HepG2 (cell line): ENCODE data around the gene TECTB. TPM values are rescaled to one million over a fixed set of nuclear protein-coding genes. Genes with fewer than 3 reads are reported as not detected.
A peak's percentile ranks its signal among the peaks of the same experiment; 100 is the strongest.

Experiments
- FOXC1 ChIP-seq: sonication (generic); formaldehyde crosslinking; IDR thresholded peaks from 2 replicates; pipeline ENCODE4 v1.8.0; 2022; ENCODE audit warnings: mild to moderate bottlenecking, missing genetic modification reagents, borderline replicate concordance
- GATAD1 ChIP-seq: IDR thresholded peaks from 2 replicates; pipeline ENCODE4 v1.6.1; 2016; ENCODE audit warnings: missing genetic modification reagents, missing compliant biosample characterization
- GTF3A ChIP-seq: sonication (generic); formaldehyde crosslinking; conservative IDR thresholded peaks from 2 replicates; pipeline ENCODE4 v1.4.0; 2020; ENCODE audit warnings: mild to moderate bottlenecking, missing genetic modification reagents
- HOXA5 ChIP-seq: sonication (generic); formaldehyde crosslinking; IDR thresholded peaks from 2 replicates; pipeline ENCODE4 v1.4.0; 2020; ENCODE audit warnings: missing genetic modification reagents
- ISX ChIP-seq: sonication (generic); formaldehyde crosslinking; conservative IDR thresholded peaks from 2 replicates; pipeline ENCODE4 v1.5.0; 2020; ENCODE audit warnings: missing genetic modification reagents
- KDM5B ChIP-seq: sonication (generic); formaldehyde crosslinking; IDR thresholded peaks from 2 replicates; pipeline ENCODE4 v1.4.0; 2020; ENCODE audit warnings: missing genetic modification reagents, mild to moderate bottlenecking, borderline replicate concordance
- NONO ChIP-seq, 2 experiments: fragments of 450-650 bp in 1 of 2; sonication (generic) in 1 of 2; formaldehyde crosslinking in 1 of 2; IDR thresholded peaks in 1 of 2; conservative IDR thresholded peaks in 1 of 2; 2 replicates each; pipeline versions ENCODE4 v1.6.1 to v1.8.0; 2017 to 2022; ENCODE audit warnings: mild to moderate bottlenecking in 1 of 2, missing genetic modification reagents in 1 of 2, moderate library complexity in 1 of 2
- TEAD3 ChIP-seq: optimal IDR thresholded peaks from 2 replicates; pipeline ENCODE3; 2016; ENCODE audit warnings: borderline replicate concordance
- ZNF737 ChIP-seq: sonication (generic); formaldehyde crosslinking; IDR thresholded peaks from 2 replicates; pipeline ENCODE4 v1.5.0; 2020; ENCODE audit warnings: missing genetic modification reagents, mild to moderate bottlenecking, borderline replicate concordance
- ZSCAN9 ChIP-seq: IDR thresholded peaks from 2 replicates; pipeline ENCODE4 v1.6.1; 2016; ENCODE audit warnings: borderline replicate concordance
- polyA plus RNA-seq, 8 experiments: library from polyadenylated mRNA; depleted of rRNA in 3 of 8; stranded (reverse) in 7 of 8; unstranded in 1 of 8; fragments of >200 nt; fragmentation: Illumina TruSeq in 4 of 8; extraction: Trizol in 4 of 8; gene quantifications; 2 replicates each; pipeline versions ENCODE4 v1.2.1 to v1.2.3, GENCODE V29; 2011 to 2016; ENCODE audit warnings: low read depth in 4 of 8, missing spikeins in 1 of 8, mixed read lengths in 1 of 8; ENCODE audit not compliant: insufficient read depth in 1 of 8
- total RNA-seq, 5 experiments: library from RNA; depleted of rRNA; stranded (reverse); fragments of >200 nt; fragmentation: Illumina TruSeq; extraction: Trizol; gene quantifications; 2 replicates each; pipeline ENCODE4 v1.2.3, GENCODE V29; 2016; ENCODE audit warnings: low read depth in 1 of 5
- TF ChIP-seq, protein P1 (sequence below): sonication (generic); formaldehyde crosslinking; IDR thresholded peaks from 2 replicates; pipeline ENCODE4 v1.4.0; 2020; ENCODE audit warnings: mild to moderate bottlenecking, missing genetic modification reagents
- TF ChIP-seq, protein P2 (sequence below): sonication (generic); formaldehyde crosslinking; IDR thresholded peaks from 2 replicates; pipeline ENCODE4 v1.5.0; 2020; ENCODE audit warnings: mild to moderate bottlenecking, missing genetic modification reagents, borderline replicate concordance
- TF ChIP-seq, protein P3 (sequence below): sonication (generic); formaldehyde crosslinking; IDR thresholded peaks from 2 replicates; pipeline ENCODE4 v1.4.0; 2020; ENCODE audit warnings: missing genetic modification reagents

Gene TECTB
- total and polyA plus RNA-seq, 2 of the 13 experiments (the other 11 are each of a cell fraction or from before 2014, with no cell fraction given) = 0.78 to 1.8 TPM

DNA sequence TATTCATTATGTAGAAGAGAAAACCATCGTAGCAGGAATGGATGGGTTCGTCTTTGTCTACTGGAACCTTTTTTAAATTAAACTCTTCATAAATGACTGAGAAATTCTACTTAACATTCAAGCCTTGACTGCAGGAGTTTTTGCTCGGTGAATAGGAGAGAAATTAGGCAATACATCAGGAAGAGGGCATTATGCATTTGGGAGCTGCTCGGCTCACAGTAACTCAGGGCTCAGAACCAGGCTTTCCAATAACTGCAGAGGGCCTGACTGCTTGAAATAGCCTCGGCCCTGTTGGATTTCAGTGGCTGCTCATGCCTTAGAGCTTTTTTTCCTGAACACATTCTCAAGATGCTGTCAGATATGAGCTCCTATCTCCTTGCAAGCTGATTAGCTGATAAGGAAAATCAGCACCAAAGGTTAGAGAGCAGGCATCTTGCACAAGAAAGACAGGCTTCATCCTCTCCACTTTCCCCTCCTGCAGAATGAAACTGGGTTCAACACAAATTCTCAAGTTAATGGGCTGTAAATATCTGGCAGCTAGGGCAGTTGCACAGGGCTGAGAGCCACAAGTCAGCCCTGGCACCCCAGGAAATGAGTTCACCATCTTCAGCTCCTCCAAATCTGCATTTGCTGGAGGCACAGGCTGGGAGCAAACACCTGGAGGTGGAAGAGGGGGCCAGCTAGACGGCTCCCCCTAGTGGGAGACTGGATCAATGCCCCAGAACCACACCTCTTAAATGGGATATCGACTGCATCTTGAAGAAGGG, 24.3 kb downstream of the TECTB start (continued):
- TF ChIP-seq, protein P1, sequence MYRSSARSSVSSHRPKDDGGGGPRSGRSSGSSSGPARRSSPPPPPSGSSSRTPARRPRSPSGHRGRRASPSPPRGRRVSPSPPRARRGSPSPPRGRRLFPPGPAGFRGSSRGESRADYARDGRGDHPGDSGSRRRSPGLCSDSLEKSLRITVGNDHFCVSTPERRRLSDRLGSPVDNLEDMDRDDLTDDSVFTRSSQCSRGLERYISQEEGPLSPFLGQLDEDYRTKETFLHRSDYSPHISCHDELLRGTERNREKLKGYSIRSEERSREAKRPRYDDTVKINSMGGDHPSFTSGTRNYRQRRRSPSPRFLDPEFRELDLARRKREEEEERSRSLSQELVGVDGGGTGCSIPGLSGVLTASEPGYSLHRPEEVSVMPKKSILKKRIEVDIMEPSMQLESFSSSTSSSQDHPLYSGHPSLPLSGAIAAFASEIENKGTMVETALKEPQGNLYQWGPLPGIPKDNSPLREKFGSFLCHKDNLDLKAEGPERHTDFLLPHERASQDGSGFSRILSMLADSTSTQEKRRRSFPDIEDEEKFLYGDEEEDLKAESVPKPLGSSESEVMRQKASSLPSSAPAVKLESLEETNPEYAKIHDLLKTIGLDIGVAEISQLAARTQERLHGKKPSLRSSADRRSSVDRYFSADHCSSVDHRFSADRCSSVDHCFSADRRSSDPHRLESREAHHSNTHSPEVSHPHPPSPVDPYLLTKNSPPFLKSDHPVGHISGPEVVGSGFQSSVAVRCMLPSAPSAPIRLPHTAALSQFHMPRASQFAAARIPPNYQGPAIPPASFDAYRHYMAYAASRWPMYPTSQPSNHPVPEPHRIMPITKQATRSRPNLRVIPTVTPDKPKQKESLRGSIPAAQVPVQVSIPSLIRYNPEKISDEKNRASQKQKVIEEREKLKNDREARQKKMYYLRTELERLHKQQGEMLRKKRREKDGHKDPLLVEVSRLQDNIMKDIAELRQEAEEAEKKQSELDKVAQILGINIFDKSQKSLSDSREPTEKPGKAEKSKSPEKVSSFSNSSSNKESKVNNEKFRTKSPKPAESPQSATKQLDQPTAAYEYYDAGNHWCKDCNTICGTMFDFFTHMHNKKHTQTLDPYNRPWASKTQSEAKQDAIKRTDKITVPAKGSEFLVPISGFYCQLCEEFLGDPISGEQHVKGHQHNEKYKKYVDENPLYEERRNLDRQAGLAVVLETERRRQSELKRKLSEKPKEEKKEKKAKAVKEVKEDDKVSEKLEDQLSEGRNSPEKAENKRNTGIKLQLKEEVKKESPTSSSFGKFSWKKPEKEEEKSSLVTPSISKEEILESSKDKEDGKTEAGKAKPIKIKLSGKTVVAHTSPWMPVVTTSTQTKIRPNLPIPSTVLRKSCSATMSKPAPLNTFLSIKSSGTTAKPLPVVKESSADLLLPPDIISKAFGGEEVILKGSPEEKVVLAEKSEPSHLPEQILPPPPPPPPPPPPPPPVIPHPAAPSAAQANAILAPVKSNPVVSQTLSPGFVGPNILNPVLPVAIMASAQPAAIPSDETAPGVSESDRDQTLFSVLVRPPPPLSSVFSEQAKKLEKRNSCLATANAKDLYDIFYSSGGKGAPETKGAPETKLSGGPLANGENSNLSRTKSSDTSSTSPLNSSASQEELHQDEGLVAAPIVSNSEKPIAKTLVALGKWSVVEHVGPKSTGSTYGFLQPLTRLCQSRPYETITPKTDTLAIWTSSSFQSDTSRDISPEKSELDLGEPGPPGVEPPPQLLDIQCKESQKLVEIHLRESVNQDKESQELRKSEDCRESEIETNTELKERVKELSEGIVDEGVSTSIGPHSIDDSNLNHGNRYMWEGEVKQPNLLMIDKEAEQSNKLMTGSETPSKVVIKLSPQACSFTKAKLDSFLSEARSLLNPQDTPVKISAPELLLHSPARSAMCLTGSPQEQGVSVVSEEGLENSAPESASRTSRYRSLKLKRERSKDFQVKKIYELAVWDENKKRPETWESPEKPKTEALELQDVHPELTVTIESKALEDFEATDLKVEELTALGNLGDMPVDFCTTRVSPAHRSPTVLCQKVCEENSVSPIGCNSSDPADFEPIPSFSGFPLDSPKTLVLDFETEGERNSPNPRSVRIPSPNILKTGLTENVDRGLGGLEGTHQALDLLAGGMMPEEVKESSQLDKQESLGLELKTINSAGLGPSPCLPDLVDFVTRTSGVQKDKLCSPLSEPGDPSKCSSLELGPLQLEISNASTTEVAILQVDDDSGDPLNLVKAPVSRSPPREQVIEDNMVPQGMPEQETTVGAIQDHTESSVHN (CRISPR knock-in tag) = 0 out of 2 replicates have a peak, but pooled peaks have one; percentile 26
- TF ChIP-seq GATAD1 (no peak), FOXC1 (CRISPR knock-in tag) (0 out of 2 replicates have a peak, but pooled peaks have one; percentile 59), HOXA5 (0 out of 2 replicates have a peak, but pooled peaks have one; percentile 12), ZSCAN9 (0 out of 2 replicates have a peak, but pooled peaks have one; percentile 45), KDM5B (CRISPR knock-in tag) (peak; percentile 28; the same call in 1 of the 2 replicates), TEAD3 (CRISPR knock-in tag) (peak; percentile 44), ZNF737 (CRISPR knock-in tag) (no peak), NONO (IDR thresholded peaks at IDR 0.05) (no peak), NONO (CRISPR knock-in tag; conservative IDR thresholded peaks at IDR 0.05) (0 out of 2 replicates have a peak, but pooled peaks have one; percentile 28), ISX (no peak), GTF3A (CRISPR knock-in tag) (0 out of 2 replicates have a peak, but pooled peaks have one; percentile 81)
- TF ChIP-seq, protein P2, sequence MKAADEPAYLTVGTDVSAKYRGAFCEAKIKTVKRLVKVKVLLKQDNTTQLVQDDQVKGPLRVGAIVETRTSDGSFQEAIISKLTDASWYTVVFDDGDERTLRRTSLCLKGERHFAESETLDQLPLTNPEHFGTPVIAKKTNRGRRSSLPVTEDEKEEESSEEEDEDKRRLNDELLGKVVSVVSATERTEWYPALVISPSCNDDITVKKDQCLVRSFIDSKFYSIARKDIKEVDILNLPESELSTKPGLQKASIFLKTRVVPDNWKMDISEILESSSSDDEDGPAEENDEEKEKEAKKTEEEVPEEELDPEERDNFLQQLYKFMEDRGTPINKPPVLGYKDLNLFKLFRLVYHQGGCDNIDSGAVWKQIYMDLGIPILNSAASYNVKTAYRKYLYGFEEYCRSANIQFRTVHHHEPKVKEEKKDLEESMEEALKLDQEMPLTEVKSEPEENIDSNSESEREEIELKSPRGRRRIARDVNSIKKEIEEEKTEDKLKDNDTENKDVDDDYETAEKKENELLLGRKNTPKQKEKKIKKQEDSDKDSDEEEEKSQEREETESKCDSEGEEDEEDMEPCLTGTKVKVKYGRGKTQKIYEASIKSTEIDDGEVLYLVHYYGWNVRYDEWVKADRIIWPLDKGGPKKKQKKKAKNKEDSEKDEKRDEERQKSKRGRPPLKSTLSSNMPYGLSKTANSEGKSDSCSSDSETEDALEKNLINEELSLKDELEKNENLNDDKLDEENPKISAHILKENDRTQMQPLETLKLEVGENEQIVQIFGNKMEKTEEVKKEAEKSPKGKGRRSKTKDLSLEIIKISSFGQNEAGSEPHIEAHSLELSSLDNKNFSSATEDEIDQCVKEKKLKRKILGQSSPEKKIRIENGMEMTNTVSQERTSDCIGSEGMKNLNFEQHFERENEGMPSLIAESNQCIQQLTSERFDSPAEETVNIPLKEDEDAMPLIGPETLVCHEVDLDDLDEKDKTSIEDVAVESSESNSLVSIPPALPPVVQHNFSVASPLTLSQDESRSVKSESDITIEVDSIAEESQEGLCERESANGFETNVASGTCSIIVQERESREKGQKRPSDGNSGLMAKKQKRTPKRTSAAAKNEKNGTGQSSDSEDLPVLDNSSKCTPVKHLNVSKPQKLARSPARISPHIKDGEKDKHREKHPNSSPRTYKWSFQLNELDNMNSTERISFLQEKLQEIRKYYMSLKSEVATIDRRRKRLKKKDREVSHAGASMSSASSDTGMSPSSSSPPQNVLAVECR (CRISPR knock-in tag) = peak; percentile 37; the same call in 1 of the 2 replicates
- TF ChIP-seq, protein P3, sequence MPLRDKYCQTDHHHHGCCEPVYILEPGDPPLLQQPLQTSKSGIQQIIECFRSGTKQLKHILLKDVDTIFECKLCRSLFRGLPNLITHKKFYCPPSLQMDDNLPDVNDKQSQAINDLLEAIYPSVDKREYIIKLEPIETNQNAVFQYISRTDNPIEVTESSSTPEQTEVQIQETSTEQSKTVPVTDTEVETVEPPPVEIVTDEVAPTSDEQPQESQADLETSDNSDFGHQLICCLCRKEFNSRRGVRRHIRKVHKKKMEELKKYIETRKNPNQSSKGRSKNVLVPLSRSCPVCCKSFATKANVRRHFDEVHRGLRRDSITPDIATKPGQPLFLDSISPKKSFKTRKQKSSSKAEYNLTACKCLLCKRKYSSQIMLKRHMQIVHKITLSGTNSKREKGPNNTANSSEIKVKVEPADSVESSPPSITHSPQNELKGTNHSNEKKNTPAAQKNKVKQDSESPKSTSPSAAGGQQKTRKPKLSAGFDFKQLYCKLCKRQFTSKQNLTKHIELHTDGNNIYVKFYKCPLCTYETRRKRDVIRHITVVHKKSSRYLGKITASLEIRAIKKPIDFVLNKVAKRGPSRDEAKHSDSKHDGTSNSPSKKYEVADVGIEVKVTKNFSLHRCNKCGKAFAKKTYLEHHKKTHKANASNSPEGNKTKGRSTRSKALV (CRISPR knock-in tag) = 0 out of 2 replicates have a peak, but pooled peaks have one; percentile 17
